PFSK-1 (cell line): Measurements from ENCODE around the gene PNMA8C.

ENCODE experiments used
- FOXP2 ChIP-seq: optimal IDR thresholded peaks from 2 replicates; pipeline ENCODE3; 2011; ENCODE audit warnings: borderline replicate concordance, control low read depth, inconsistent platforms; ENCODE audit not compliant: insufficient read depth; ENCODE audit errors: extremely low read length, extremely low read depth
- POLR2AphosphoS5 ChIP-seq: IDR thresholded peaks from 2 replicates; pipeline ENCODE4 v1.6.1; 2012; ENCODE audit warnings: low read depth, mild to moderate bottlenecking, control low read depth, low read length, moderate library complexity
- SIN3A ChIP-seq: IDR thresholded peaks from 2 replicates; pipeline ENCODE4 v1.6.1; 2012; ENCODE audit warnings: mild to moderate bottlenecking, low read length, moderate library complexity, borderline replicate concordance; ENCODE audit not compliant: insufficient read depth
- TAF1 ChIP-seq: IDR thresholded peaks from 2 replicates; pipeline ENCODE4 v1.6.1; 2012; ENCODE audit warnings: low read length, control low read depth, borderline replicate concordance; ENCODE audit not compliant: insufficient read depth
- TF ChIP-seq, protein P1 (sequence below), 2 experiments: IDR thresholded peaks; 2 replicates each; pipeline versions ENCODE4 v1.6.1 to v1.8.0; 2011 to 2012; ENCODE audit warnings: low read depth in 2 of 2, low read length in 2 of 2, control low read depth in 1 of 2, inconsistent platforms in 1 of 2, mild to moderate bottlenecking in 1 of 2, moderate library complexity in 1 of 2; ENCODE audit not compliant: insufficient read depth in 1 of 2

The PNMA8C gene

DNA sequence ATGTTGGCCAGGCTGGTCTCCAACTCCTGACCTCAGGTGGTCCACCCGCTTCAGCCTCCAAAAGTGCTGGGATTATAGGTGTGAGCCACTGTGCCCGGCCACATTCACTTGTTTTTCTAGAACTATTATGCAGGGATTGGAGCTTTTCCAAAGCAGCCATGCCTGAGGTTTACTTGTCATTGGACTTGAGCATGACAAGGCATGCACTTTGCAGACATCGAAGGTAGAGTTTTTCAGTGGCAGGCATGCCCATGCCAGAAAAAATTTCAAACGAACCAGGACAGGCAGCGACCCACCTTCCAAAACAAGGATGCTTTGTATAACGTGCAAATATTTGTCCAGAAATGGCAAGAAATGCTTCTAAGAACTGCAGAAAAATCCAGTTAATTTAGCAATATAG is 24.9 kb upstream of the PNMA8C start:
- no peak for TF ChIP-seq TAF1
- no peak for TF ChIP-seq SIN3A
- TF ChIP-seq FOXP2 = no peak
- TF ChIP-seq, protein P1, sequence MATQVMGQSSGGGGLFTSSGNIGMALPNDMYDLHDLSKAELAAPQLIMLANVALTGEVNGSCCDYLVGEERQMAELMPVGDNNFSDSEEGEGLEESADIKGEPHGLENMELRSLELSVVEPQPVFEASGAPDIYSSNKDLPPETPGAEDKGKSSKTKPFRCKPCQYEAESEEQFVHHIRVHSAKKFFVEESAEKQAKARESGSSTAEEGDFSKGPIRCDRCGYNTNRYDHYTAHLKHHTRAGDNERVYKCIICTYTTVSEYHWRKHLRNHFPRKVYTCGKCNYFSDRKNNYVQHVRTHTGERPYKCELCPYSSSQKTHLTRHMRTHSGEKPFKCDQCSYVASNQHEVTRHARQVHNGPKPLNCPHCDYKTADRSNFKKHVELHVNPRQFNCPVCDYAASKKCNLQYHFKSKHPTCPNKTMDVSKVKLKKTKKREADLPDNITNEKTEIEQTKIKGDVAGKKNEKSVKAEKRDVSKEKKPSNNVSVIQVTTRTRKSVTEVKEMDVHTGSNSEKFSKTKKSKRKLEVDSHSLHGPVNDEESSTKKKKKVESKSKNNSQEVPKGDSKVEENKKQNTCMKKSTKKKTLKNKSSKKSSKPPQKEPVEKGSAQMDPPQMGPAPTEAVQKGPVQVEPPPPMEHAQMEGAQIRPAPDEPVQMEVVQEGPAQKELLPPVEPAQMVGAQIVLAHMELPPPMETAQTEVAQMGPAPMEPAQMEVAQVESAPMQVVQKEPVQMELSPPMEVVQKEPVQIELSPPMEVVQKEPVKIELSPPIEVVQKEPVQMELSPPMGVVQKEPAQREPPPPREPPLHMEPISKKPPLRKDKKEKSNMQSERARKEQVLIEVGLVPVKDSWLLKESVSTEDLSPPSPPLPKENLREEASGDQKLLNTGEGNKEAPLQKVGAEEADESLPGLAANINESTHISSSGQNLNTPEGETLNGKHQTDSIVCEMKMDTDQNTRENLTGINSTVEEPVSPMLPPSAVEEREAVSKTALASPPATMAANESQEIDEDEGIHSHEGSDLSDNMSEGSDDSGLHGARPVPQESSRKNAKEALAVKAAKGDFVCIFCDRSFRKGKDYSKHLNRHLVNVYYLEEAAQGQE (IDR thresholded peaks at IDR 0.05; ENCODE audit: insufficient read depth in 1 of 2, low read depth in 2 of 2, low read length in 2 of 2) = no peak

DNA sequence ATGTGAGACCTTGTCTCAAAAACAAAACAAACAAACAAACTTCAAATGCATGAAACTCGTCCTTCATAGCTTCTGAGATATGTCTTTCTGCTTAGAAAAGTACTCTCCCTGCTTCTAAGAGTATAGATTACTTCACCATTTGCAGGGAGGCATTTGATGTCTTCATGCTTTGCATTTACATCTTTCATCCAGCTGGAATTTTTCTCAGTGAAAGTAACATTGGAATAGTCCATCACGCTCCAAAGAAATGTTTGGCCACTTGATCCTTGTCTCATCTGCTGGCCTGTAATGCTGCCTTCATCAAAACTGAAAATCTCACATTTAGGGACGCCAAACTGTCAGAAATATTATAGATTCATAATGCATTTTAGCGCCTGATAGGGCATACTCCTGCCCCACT is 23.4 kb upstream of the PNMA8C start:
- TF ChIP-seq FOXP2 (no peak), POLR2AphosphoS5 (no peak), TAF1 (no peak), SIN3A (no peak)
- TF ChIP-seq, protein P1 (IDR thresholded peaks at IDR 0.05; ENCODE audit: insufficient read depth in 1 of 2, low read depth in 2 of 2, low read length in 2 of 2) = no peak

DNA sequence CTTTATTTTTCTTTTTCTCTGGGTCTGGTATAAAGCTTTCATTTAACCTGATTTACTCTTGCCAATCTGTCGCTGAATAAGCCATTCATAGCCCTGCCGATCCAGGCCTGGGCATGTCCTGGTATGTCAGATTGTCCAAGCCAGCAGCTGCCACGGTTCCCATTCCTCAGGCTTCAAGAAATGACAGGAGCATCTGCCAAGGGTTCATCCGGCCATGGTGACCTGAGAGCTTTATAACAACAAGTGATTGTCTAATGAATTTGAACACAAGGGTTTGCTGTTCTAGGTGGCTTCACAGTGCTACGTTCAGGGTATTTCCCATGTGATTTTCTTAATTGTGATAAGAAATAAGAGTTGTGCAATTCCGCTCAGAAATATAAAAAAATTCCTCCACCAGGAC is 22.6 kb upstream of the PNMA8C start:
- TF ChIP-seq SIN3A = no peak
- TF ChIP-seq TAF1 = no peak
- TF ChIP-seq, protein P1 (IDR thresholded peaks at IDR 0.05; ENCODE audit: insufficient read depth in 1 of 2, low read depth in 2 of 2, low read length in 2 of 2) = no peak
- no peak for TF ChIP-seq POLR2AphosphoS5
- TF ChIP-seq FOXP2 = no peak

DNA sequence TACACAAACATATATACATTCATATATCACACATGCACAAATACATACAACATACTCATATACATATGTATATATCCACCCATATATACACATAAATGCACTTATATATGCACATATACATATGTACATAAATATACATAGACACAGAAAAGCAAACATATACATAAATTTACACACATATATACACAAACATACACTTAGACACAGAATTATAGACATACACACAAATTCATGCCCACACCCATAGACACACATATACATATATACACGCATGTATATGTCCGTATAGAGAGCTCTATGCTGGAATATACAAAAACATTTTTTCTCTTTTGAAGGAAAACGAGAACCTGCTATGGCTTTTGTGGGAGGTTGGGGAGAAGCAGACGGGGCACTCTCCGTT is 22.0 kb upstream of the PNMA8C start:
- TF ChIP-seq FOXP2 (no peak), POLR2AphosphoS5 (no peak), TAF1 (no peak), SIN3A (no peak)
- TF ChIP-seq, protein P1 (IDR thresholded peaks at IDR 0.05; ENCODE audit: insufficient read depth in 1 of 2, low read depth in 2 of 2, low read length in 2 of 2) = no peak

DNA sequence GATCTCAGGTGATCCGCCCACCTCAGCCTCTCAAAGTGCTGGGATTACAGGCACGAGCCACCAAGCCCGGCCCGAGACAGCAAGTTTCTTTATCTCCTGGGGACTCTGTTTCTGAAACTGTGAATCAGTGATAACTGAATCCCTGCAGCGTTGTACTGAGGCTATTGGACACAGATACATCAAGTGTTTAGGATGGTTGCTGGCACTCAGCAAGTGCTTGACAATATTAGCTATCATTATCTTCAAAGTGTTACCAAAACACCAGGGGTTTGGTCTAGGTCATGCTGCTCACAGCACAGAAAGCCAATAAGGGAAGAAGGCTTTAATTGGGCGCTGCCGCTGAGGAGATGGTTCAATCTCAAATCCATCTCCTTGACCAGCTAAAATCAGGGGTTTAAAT is 20.5 kb upstream of the PNMA8C start:
- TF ChIP-seq SIN3A (no peak), TAF1 (no peak), POLR2AphosphoS5 (no peak), FOXP2 (no peak)
- TF ChIP-seq, protein P1 (IDR thresholded peaks at IDR 0.05; ENCODE audit: insufficient read depth in 1 of 2, low read depth in 2 of 2, low read length in 2 of 2) = no peak
